GM12878 (cell line): ENCODE data around the gene PLA2G2C. TPM values are rescaled to one million over a fixed set of nuclear protein-coding genes. Genes with fewer than 3 reads are reported as not detected.

Experiments
- ATAC-seq: fragments of 200-7000 bp; cut with Tn5 transposase; 3 replicates; pipeline ENCODE4 v1.9.1; 2020; ENCODE audit warnings: mild to moderate bottlenecking, moderate library complexity
- BruUV-seq: library from RNA; stranded (reverse); fragments of 400-500 nt; replicated peaks from 2 replicates; lab custom pipeline; 2021; lab: Mats Ljungman, UMichigan
- CTCF ChIA-PET: fragments of 300-600 bp; sonication (Branson Sonifier 250); formaldehyde crosslinking; extraction: SDS; loops from one replicate; lab custom pipeline; 2021; ENCODE audit warnings: inconsistent platforms; lab: Yijun Ruan, JAX
- POLR2A ChIA-PET: fragments of 350-600 bp; formaldehyde crosslinking; extraction: SDS; loops from one replicate; lab custom pipeline; 2021; ENCODE audit warnings: inconsistent platforms; lab: Charles Lee
- RAD21 ChIA-PET: fragments of 300-600 bp; sonication (Branson Sonifier 250); formaldehyde crosslinking; loops from one replicate; lab custom pipeline; 2023; ENCODE audit warnings: antibody characterized with exemption; ENCODE audit not compliant: unreplicated experiment; lab: Charles Lee
- SMC1A ChIA-PET: fragments of 300-600 bp; sonication (Branson Sonifier 250); formaldehyde crosslinking; loops from one replicate; lab custom pipeline; 2023; ENCODE audit not compliant: unreplicated experiment, uncharacterized antibody; lab: Charles Lee
- DNase-seq: peaks from one replicate; pipeline ENCODE4 v3.0.0-alpha.2; 2011; ENCODE audit warnings: low read depth, low spot score
- FAIRE-seq: peaks from 3 replicates; lab custom pipeline; 2011; peaks lifted over from hg19 to GRCh38; lab: Jason Lieb, UNC
- H2AFZ ChIP-seq: 2 replicates; pipeline ENCODE4 v1.6.0; 2011; ENCODE audit warnings: low read depth, low read length, control low read depth; ENCODE audit not compliant: control insufficient read depth
- H3K27ac ChIP-seq: 2 replicates; pipeline ENCODE4 v1.5.1; 2011; ENCODE audit warnings: control low read depth; ENCODE audit not compliant: control insufficient read depth, insufficient read depth
- H3K27me3 ChIP-seq, 2 experiments: replicated peaks in 1 of 2; 2 replicates each; pipeline versions ENCODE4 v1.6.0 to v1.6.1; 2011; ENCODE audit warnings: low read length in 1 of 2; ENCODE audit not compliant: control insufficient read depth in 2 of 2, insufficient read depth in 2 of 2
- H3K36me3 ChIP-seq, 2 experiments: 2 replicates each; pipeline ENCODE4 v1.5.1; 2011; ENCODE audit warnings: low read length in 1 of 2; ENCODE audit not compliant: control insufficient read depth in 2 of 2, insufficient read depth in 2 of 2
- H3K4me1 ChIP-seq: 2 replicates; pipeline ENCODE4 v1.6.1; 2011; ENCODE audit warnings: mild to moderate bottlenecking, low read length, moderate library complexity, mixed read lengths; ENCODE audit not compliant: control insufficient read depth, insufficient read depth
- H3K4me2 ChIP-seq: 2 replicates; pipeline ENCODE4 v1.6.0; 2011; ENCODE audit warnings: control low read depth; ENCODE audit not compliant: control insufficient read depth, insufficient read depth
- H3K4me3 ChIP-seq: fragments of 200-600 bp; sonication (generic); 2 replicates; pipeline ENCODE4 v1.5.1; 2016
- H3K79me2 ChIP-seq: 2 replicates; pipeline ENCODE4 v1.6.0; 2011; ENCODE audit warnings: low read length; ENCODE audit not compliant: control insufficient read depth, insufficient read depth
- H3K9ac ChIP-seq: 2 replicates; pipeline ENCODE4 v1.8.0; 2011; ENCODE audit warnings: low read length, control low read depth, mixed read lengths; ENCODE audit not compliant: control insufficient read depth, insufficient read depth
- H3K9me3 ChIP-seq: replicated peaks from 3 replicates; pipeline ENCODE4 v1.5.1; 2011; ENCODE audit warnings: mild to moderate bottlenecking, low read length; ENCODE audit not compliant: control insufficient read depth, insufficient read depth
- H4K20me1 ChIP-seq: 2 replicates; pipeline ENCODE4 v1.6.0; 2011; ENCODE audit not compliant: control insufficient read depth, insufficient read depth
- FOXK2 ChIP-seq: fragments of 450-650 bp; IDR thresholded peaks from 2 replicates; pipeline ENCODE4 v1.6.1; 2017; ENCODE audit warnings: mild to moderate bottlenecking, moderate library complexity
- NR2F1 ChIP-seq: fragments of 450-650 bp; conservative IDR thresholded peaks from 2 replicates; pipeline ENCODE4 v1.6.1; 2017; ENCODE audit warnings: mild to moderate bottlenecking
- RBBP5 ChIP-seq: fragments of 200-600 bp; sonication (generic); conservative IDR thresholded peaks from 2 replicates; pipeline ENCODE4 v1.6.1; 2016
- SMC3 ChIP-seq: IDR thresholded peaks from 2 replicates; pipeline ENCODE4 v1.6.1; 2011; ENCODE audit warnings: low read length, improper control_type of control experiment, borderline replicate concordance
- WGBS: methylation state at CpG from one replicate; pipeline ENCODE4 v1.1.6; 2016; ENCODE audit warnings: low lambda C conversion rate; ENCODE audit not compliant: insufficient replicate concordance, insufficient coverage; ENCODE audit errors: missing lambda C conversion rate; 5-methylcytosine and 5-hydroxymethylcytosine counted together
- in situ Hi-C: fragments of 300-500 bp; cut with MboI; formaldehyde crosslinking; loops from 9 replicates; pipeline ENCODE4 v1.14.3; 2018; ENCODE audit warnings: mixed read lengths
- intact Hi-C: fragments of 100-400 bp; cut with micrococcal nuclease; formaldehyde crosslinking; loops from one replicate; pipeline ENCODE4 v1.14.2; 2022; ENCODE audit not compliant: unreplicated experiment
- polyA plus RNA-seq, 11 experiments: library from polyadenylated mRNA; depleted of rRNA in 4 of 11; unstranded in 6 of 11; stranded (reverse) in 5 of 11; fragments of >200 nt; fragmentation: Nextera tagmentation in 4 of 11; fragmentation: Illumina TruSeq in 1 of 11; extraction: Ambion mirVana in 4 of 11; extraction: Trizol in 1 of 11; gene quantifications; 1 replicate in 1 of 11; 2 replicates in 10 of 11; pipeline versions ENCODE4 v1.2.1 to v1.2.3, GENCODE V29; 2011 to 2016; ENCODE audit warnings: inconsistent platforms in 2 of 11, missing spikeins in 2 of 11, low read depth in 1 of 11
- total RNA-seq, 4 experiments: library from RNA; depleted of rRNA in 3 of 4; stranded (reverse); fragments of >200 nt in 3 of 4; fragmentation: Illumina TruSeq in 1 of 4; extraction: Trizol in 1 of 4; gene quantifications; 2 replicates each; pipeline versions ENCODE4 v1.2.1 to v1.2.3, GENCODE V29; 2013 to 2021
- TF ChIP-seq, protein P1 (sequence below): fragments of 450-650 bp; IDR thresholded peaks from 2 replicates; pipeline ENCODE4 v1.6.1; 2017; ENCODE audit warnings: low read depth, mild to moderate bottlenecking, moderate library complexity
- TF ChIP-seq, protein P2 (sequence below): fragments of 450-650 bp; formaldehyde crosslinking; IDR thresholded peaks from 2 replicates; pipeline ENCODE4 v1.5.0; 2022; ENCODE audit warnings: mild to moderate bottlenecking, missing genetic modification characterization

PLA2G2C gene
- total and polyA plus RNA-seq, 10 of the 15 experiments (the other 5 are each of a cell fraction or from before 2014, with no cell fraction given) = 0.05 TPM; not detected in 9

DNA sequence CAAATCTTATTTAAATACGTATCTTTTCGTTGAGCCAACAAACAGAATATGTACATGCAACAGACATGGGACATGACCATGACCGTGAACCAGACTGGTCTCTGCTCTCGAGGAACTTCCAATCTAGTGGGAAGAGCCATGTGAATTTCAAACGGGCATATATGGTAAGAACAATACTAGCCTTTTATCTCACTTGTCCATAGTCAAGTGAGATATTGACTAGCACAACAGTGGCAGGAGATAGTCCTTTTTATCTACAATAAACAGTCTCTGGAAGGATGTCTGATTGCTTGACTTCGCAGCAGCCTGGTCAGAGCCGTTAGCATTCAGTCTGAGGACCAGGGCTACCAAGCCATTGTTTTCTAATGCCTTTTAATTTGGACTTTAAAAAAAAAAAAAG, 12.6 kb upstream of the PLA2G2C start:
- Histone ChIP-seq H2AFZ (no peak overlapping the region), H3K9me3 (no peaks in the 10 kb centered on the region), H3K79me2 (no peaks in the 10 kb centered on the region), H3K4me3 (no peak overlapping the region), H3K4me1 (no peaks in the 10 kb centered on the region), H3K27ac (no peak overlapping the region), H3K4me2 (no peak overlapping the region), H4K20me1 (no peaks in the 10 kb centered on the region), H3K27me3 (peaks cover 4 to 5% of the 10 kb centered on the region in 2 experiments; a peak in 2 of 4 replicates), H3K9ac (no peak overlapping the region), H3K36me3 (no peaks in the 10 kb centered on the region)
- SMC1A ChIA-PET = no interaction called here
- POLR2A ChIA-PET = no interaction called here
- CTCF ChIA-PET = no interaction called here
- in situ Hi-C loops = no loop called here
- no peak for ATAC-seq
- no TSS peak for BruUV-seq
- 19% methylated on average over 7 of the region's 7 CpGs for WGBS
- RAD21 ChIA-PET = no interaction called here
- TF ChIP-seq, protein P1, sequence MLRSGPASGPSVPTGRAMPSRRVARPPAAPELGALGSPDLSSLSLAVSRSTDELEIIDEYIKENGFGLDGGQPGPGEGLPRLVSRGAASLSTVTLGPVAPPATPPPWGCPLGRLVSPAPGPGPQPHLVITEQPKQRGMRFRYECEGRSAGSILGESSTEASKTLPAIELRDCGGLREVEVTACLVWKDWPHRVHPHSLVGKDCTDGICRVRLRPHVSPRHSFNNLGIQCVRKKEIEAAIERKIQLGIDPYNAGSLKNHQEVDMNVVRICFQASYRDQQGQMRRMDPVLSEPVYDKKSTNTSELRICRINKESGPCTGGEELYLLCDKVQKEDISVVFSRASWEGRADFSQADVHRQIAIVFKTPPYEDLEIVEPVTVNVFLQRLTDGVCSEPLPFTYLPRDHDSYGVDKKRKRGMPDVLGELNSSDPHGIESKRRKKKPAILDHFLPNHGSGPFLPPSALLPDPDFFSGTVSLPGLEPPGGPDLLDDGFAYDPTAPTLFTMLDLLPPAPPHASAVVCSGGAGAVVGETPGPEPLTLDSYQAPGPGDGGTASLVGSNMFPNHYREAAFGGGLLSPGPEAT = no peak
- no peak for TF ChIP-seq FOXK2
- no peak for TF ChIP-seq NR2F1
- TF ChIP-seq, protein P2, sequence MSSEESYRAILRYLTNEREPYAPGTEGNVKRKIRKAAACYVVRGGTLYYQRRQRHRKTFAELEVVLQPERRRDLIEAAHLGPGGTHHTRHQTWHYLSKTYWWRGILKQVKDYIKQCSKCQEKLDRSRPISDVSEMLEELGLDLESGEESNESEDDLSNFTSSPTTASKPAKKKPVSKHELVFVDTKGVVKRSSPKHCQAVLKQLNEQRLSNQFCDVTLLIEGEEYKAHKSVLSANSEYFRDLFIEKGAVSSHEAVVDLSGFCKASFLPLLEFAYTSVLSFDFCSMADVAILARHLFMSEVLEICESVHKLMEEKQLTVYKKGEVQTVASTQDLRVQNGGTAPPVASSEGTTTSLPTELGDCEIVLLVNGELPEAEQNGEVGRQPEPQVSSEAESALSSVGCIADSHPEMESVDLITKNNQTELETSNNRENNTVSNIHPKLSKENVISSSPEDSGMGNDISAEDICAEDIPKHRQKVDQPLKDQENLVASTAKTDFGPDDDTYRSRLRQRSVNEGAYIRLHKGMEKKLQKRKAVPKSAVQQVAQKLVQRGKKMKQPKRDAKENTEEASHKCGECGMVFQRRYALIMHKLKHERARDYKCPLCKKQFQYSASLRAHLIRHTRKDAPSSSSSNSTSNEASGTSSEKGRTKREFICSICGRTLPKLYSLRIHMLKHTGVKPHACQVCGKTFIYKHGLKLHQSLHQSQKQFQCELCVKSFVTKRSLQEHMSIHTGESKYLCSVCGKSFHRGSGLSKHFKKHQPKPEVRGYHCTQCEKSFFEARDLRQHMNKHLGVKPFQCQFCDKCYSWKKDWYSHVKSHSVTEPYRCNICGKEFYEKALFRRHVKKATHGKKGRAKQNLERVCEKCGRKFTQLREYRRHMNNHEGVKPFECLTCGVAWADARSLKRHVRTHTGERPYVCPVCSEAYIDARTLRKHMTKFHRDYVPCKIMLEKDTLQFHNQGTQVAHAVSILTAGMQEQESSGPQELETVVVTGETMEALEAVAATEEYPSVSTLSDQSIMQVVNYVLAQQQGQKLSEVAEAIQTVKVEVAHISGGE (CRISPR knock-in tag) = no peak
- no peak for TF ChIP-seq SMC3
- TF ChIP-seq RBBP5 = no peak
- no peak for FAIRE-seq
- intact Hi-C loops = loop anchor here (5.0 to 10.0 kb wide), 2 partner anchors 47 to 224 kb away; partner anchors contain the start of gene PLA2G2A
- no peak for DNase-seq
